Tibial nerve (tissue), 4 donors: Measurements from ENCODE around the gene TSPAN5. TPM values are rescaled to one million over a fixed set of nuclear protein-coding genes. Genes with fewer than 3 reads are reported as not detected.
"Not testable (repeated sequence)": the region's sequence is repeated elsewhere in the genome, so short reads cannot be mapped to it uniquely, and the experiment has no call there.

Source experiments
- DNase-seq, 2 donors: peaks; one replicate each; pipeline ENCODE4 v3.0.0-alpha.2; 2019; ENCODE audit warnings: low spot score in 2 of 2
- H3K27ac ChIP-seq, 4 donors: fragments of 200-600 bp; sonication (generic) in 3 of 4; one replicate each; pipeline ENCODE4 v1.5.1; 2017 to 2019; ENCODE audit warnings: mild to moderate bottlenecking in 1 of 4
- H3K27me3 ChIP-seq, 2 donors: fragments of 200-600 bp; sonication (generic) in 1 of 2; one replicate each; pipeline versions ENCODE4 v1.5.1 to v1.6.0; 2017 to 2019
- H3K36me3 ChIP-seq, 3 donors: fragments of 200-600 bp; sonication (generic); one replicate each; pipeline ENCODE4 v1.5.1; 2018 to 2019
- H3K4me1 ChIP-seq, 4 donors: fragments of 200-600 bp; sonication (generic) in 3 of 4; one replicate each; pipeline ENCODE4 v1.5.1; 2017 to 2019
- H3K4me3 ChIP-seq, 4 donors: fragments of 200-600 bp; sonication (generic) in 3 of 4; one replicate each; pipeline ENCODE4 v1.5.1; 2017 to 2019; ENCODE audit warnings: mild to moderate bottlenecking in 1 of 4, moderate library complexity in 1 of 4
- H3K9me3 ChIP-seq, 4 donors: fragments of 200-600 bp; sonication (generic) in 3 of 4; one replicate each; pipeline ENCODE4 v1.5.1; 2017 to 2019
- CTCF ChIP-seq, 5 experiments: fragments of 200-600 bp in 3 of 5; fragments of 450-650 bp in 2 of 5; sonication (generic) in 3 of 5; IDR thresholded peaks; one replicate each; pipeline ENCODE4 v1.5.1; 2016 to 2019; ENCODE audit warnings: antibody characterized with exemption in 5 of 5, mild to moderate bottlenecking in 3 of 5, moderate library complexity in 2 of 5
- EP300 ChIP-seq, 2 donors: sonication (generic); formaldehyde crosslinking; IDR thresholded peaks; one replicate each; pipeline ENCODE4 v1.6.1; 2017; ENCODE audit warnings: antibody characterized with exemption in 2 of 2, mild to moderate bottlenecking in 1 of 2
- POLR2A ChIP-seq, 2 donors: fragments of 450-650 bp; IDR thresholded peaks; one replicate each; pipeline ENCODE4 v1.6.1; 2017; ENCODE audit warnings: antibody characterized with exemption in 2 of 2, mild to moderate bottlenecking in 2 of 2, moderate library complexity in 2 of 2
- WGBS, 2 donors: methylation state at CpG; one replicate each; pipeline ENCODE4 v1.1.5; 2018; 5-methylcytosine and 5-hydroxymethylcytosine counted together
- total RNA-seq, 4 donors: library from RNA; depleted of rRNA; stranded (reverse); fragments of >200 nt; gene quantifications; one replicate each; pipeline ENCODE4 v1.1.0, GENCODE V29; 2016

TSPAN5 gene
- total RNA-seq: 10 to 100 TPM; 15.3 to 30.8 (median 25.6) TPM

GRCh38 chr4:98658287-98659105, at the start of gene TSPAN5:
TSS of gene TSPAN5 (minus strand) at chr4:98658611.
- peak; percentile 41 to 46 for DNase-seq
- Histone ChIP-seq H3K27ac (peak within 1 kb of the TSS; percentile 71 to 89 (median 81)), H3K9me3 (no peaks in the 10 kb centered on the region), H3K4me3 (peak within 1 kb of the TSS; percentile 64 to 87 (median 72)), H3K27me3 (no peaks in the 10 kb centered on the region), H3K36me3 (no peaks in the 10 kb centered on the region), H3K4me1 (peaks cover 0 to 50% (median 8%) of the 10 kb centered on the region in 4 donors)
- 0 to 1% methylated on average over 37 to 54 of the region's 113 CpGs for WGBS, 2 donors
- TF ChIP-seq POLR2A (IDR thresholded peaks at IDR 0.05): peak; percentile 28 to 51
- no peak for TF ChIP-seq EP300 (IDR thresholded peaks at IDR 0.05)
- TF ChIP-seq CTCF (IDR thresholded peaks at IDR 0.05): no peak

- TF ChIP-seq EP300 (IDR thresholded peaks at IDR 0.05): no peak
- TF ChIP-seq CTCF (IDR thresholded peaks at IDR 0.05): no peak
- TF ChIP-seq POLR2A (IDR thresholded peaks at IDR 0.05): no peak
- H3K27me3 ChIP-seq: no peaks in the 10 kb centered on the region
- no peak overlapping the region for H3K4me3 ChIP-seq
- no peak overlapping the region for H3K27ac ChIP-seq
- H3K4me1 ChIP-seq: no peaks in the 10 kb centered on the region
- DNase-seq: no peak
- 68 to 88% methylated on average over 1 of the region's 1 CpG for WGBS, 2 donors
- H3K36me3 ChIP-seq: no peaks in the 10 kb centered on the region
- H3K9me3 ChIP-seq: peaks cover 0 to 16% (median 2%) of the 10 kb centered on the region in 4 donors
These were observed 48.5 kb upstream of the TSPAN5 start for GRCh38 chr4:98706935-98707334.

GRCh38 chr4:98706200-98706813, 47.9 kb upstream of the TSPAN5 start:
- H3K4me1 ChIP-seq: no peaks in the 10 kb centered on the region
- no peaks in the 10 kb centered on the region for H3K27me3 ChIP-seq
- H3K36me3 ChIP-seq: no peaks in the 10 kb centered on the region
- no peak overlapping the region for H3K4me3 ChIP-seq
- DNase-seq: no peak
- H3K9me3 ChIP-seq: peaks cover 0 to 16% (median 2%) of the 10 kb centered on the region in 4 donors
- H3K27ac ChIP-seq: no peak overlapping the region
- TF ChIP-seq POLR2A (IDR thresholded peaks at IDR 0.05) (no peak), CTCF (IDR thresholded peaks at IDR 0.05) (no peak), EP300 (IDR thresholded peaks at IDR 0.05) (no peak)
- 86 to 89% methylated on average over 4 of the region's 4 CpGs for WGBS, 2 donors

- H3K4me1 ChIP-seq, H3K27ac ChIP-seq, H3K36me3 ChIP-seq, H3K27me3 ChIP-seq, H3K4me3 ChIP-seq, DNase-seq: not testable (repeated sequence)
- peaks cover 0 to 16% (median 2%) of the 10 kb centered on the region in 4 donors for H3K9me3 ChIP-seq
- WGBS, 2 donors: 85 to 89% methylated on average over 3 of the region's 3 CpGs
These were observed 47.2 kb upstream of the TSPAN5 start for GRCh38 chr4:98705586-98705985.

GRCh38 chr4:98700656-98701055, 42.2 kb upstream of the TSPAN5 start:
- no peak for DNase-seq
- WGBS, 2 donors: 83 to 90% methylated on average over 3 of the region's 3 CpGs
- H3K9me3 ChIP-seq: peaks cover 0 to 11% (median 0%) of the 10 kb centered on the region in 4 donors
- H3K36me3 ChIP-seq: no peaks in the 10 kb centered on the region
- TF ChIP-seq CTCF (IDR thresholded peaks at IDR 0.05) (no peak), POLR2A (IDR thresholded peaks at IDR 0.05) (no peak), EP300 (IDR thresholded peaks at IDR 0.05) (no peak)
- H3K4me3 ChIP-seq: no peak overlapping the region
- no peaks in the 10 kb centered on the region for H3K27me3 ChIP-seq
- H3K27ac ChIP-seq: no peak overlapping the region
- no peaks in the 10 kb centered on the region for H3K4me1 ChIP-seq
